LNCaP clone FGC (cell line): Measurements from ENCODE around the gene LTBR.

Experiments used
- DNase-seq: peaks from one replicate; pipeline ENCODE4 v3.0.0-alpha.2; 2011; ENCODE audit warnings: low read depth
- H3K4me3 ChIP-seq: 2 replicates; pipeline ENCODE4 v1.5.1; 2011; ENCODE audit warnings: mild to moderate bottlenecking, low read depth, low read length, control low read depth
- TF ChIP-seq, protein P1 (sequence below): IDR thresholded peaks from 2 replicates; pipeline ENCODE4 v1.5.1; 2012; ENCODE audit warnings: mild to moderate bottlenecking; ENCODE audit not compliant: control insufficient read depth, insufficient read depth; ENCODE audit errors: extremely low read depth

Gene LTBR

DNA sequence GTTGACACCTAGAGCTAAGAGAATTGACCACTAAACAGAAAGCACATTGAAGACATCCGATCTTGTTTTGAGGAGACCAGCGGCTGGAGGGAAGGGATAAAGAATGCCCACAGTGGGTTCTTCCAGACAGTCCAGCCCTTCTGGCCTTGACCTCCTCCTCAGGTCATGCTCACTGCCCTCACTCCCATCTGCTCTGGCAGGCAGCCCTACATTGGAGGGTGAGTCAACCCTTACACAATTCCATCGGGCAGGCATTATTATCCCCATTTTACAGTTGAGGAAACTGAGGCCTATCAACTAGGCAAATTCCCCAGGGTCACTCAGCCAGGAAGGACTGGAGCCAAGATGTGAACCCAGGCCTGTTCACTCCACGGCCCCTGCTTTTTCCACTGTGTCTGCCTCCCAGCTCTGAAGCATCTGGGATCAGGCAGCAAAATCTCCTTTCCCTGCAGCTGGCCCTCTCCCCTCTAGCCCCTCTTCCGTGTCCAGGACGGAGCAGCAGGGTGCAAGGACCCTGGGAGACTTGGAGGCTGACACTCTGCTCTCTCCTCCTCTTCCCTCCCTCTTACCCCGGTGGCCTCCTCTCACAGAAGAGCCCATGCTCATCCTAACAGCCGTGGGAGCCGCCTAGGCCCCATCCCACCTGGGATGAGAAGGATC is 13.9 kb upstream of the LTBR start:
- TF ChIP-seq, protein P1, sequence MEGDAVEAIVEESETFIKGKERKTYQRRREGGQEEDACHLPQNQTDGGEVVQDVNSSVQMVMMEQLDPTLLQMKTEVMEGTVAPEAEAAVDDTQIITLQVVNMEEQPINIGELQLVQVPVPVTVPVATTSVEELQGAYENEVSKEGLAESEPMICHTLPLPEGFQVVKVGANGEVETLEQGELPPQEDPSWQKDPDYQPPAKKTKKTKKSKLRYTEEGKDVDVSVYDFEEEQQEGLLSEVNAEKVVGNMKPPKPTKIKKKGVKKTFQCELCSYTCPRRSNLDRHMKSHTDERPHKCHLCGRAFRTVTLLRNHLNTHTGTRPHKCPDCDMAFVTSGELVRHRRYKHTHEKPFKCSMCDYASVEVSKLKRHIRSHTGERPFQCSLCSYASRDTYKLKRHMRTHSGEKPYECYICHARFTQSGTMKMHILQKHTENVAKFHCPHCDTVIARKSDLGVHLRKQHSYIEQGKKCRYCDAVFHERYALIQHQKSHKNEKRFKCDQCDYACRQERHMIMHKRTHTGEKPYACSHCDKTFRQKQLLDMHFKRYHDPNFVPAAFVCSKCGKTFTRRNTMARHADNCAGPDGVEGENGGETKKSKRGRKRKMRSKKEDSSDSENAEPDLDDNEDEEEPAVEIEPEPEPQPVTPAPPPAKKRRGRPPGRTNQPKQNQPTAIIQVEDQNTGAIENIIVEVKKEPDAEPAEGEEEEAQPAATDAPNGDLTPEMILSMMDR: no peak
- no peak for DNase-seq
- no peak overlapping the region for H3K4me3 ChIP-seq

DNA sequence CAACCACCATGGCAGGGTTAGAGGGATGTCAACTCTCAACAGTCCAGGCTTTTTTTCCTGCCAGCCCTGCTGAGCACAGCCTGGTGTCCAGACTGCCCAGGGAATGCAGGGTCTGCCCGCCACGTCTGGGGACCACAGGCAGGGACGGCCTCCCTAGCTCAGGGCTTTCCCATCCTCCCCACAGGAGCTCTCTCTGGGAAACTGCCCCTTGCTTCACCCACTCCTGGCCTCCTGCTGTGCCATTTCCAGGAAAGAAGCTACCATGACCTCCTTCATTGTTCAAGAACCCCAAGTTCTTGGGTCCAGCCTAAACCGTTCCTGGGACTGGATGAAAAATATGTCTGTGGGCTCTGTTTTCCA is 13.4 kb upstream of the LTBR start:
- H3K4me3 ChIP-seq: peak overlapping the region; percentile 42
- no peak for DNase-seq
- TF ChIP-seq, protein P1: no peak

DNA sequence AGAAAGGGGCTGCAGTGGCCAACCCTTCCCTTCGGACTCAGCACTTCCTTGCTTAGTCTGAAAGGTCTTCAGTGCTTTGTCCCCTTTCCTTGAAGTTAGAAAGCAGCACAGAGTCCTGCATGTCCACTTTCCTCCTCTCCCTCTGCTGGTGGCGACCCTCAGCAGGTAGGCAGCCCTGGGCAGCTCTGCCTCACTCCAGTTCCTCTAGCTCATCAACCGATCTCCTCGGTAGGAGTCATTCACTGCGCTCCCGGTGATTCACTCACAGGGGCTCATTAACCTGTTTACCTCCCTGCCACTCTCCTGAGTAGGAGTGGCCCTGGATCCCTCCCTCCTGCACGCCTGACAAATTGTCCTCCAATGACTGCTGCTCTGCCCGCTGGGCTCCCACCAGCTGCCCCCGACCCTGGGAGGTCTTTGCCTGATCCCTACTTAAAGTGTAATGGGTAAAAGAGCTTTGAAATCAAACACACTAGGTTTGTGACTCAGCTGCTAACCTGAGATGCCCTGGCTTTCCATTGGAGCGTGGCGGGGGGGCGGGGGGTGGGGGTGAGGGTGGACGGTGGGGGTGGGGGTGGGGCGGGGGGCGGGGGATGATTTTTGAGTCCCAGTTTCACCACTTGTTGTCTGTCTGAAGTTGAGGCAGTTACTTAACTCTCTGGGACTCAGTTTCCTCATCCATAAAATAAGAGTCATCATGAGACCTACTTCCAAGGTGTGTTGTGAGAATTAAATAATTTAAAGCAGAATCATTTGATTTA is 12.8 kb upstream of the LTBR start:
- H3K4me3 ChIP-seq: peak overlapping the region; percentile 42
- TF ChIP-seq, protein P1: no peak
- peak; percentile 74 for DNase-seq

DNA sequence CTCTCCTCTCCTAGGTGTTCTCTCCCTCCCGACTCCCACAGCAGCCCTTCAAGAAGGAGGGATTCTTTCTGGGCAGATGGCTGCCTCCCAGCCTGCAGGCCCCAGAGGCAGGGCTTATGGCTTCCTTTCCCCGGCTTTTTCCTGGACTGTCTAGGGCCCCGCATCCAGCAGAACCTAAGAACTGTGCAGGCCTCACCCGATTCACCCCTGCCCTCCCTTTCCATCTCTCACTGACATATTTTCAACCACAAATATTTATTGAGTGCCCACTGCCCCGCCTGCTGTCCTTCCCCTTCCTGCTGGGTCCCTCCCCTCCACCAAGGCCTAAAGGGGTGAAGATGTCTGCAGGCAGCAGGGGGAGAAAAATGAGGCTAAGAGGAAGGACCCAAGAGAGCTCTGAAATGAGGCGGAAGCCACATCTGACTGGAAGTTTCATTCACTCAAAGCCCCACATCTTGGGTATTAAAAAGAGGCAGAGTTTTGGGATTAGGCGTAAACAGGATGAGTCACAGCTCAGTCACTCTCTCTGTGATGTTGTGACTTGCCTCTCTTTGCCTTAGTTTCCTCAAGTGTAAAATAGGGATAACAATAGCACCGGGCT is 11.5 kb upstream of the LTBR start:
- H3K4me3 ChIP-seq: peak overlapping the region; percentile 58
- DNase-seq: no peak
- TF ChIP-seq, protein P1: no peak

- H3K4me3 ChIP-seq: peak overlapping the region; percentile 58
- no peak for DNase-seq
- TF ChIP-seq, protein P1: no peak
Observed at GRCh38 chr12:6373022-6373787, 10.8 kb upstream of the LTBR start.

DNA sequence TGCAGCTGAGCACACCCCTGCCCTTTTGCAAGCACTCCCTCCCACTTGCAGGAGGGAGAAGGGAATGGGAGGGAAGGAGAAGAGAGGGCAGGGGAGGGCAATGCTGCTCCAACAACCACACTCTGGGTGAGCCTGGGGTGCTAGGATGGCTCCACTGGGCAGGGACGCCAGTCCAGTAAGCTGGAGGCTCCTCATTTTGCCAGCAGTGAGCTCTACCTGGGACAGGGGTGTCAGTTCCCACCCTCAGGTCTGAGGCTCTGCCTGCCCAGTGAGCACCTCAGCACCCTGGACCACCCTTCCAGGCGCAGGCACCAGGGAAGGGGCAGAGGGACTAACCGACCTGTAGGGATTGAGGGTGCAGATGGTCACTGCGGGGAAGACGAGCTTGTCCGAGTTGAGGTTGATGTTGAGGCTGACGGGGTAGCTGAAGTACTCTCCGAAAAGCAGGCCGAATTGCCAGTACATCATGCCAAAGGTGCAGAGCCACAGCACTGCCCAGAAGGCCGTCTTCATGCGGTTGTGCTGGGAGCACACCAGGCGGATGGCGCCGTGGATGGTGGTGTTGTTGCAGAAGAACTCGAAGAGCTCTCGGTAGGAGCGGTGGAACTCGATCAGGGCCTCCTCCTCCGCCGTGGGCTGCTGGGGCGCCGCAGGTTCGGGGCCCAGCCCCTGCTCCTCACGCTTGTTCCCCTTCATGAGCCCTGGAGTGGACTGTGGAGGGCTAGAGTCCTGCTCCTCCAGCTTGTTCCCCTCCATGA is 9.8 kb upstream of the LTBR start:
- no peak for DNase-seq
- TF ChIP-seq, protein P1: no peak
- H3K4me3 ChIP-seq: peak overlapping the region; percentile 58
